ENCODE measurements around the gene C1orf53.

DNA sequence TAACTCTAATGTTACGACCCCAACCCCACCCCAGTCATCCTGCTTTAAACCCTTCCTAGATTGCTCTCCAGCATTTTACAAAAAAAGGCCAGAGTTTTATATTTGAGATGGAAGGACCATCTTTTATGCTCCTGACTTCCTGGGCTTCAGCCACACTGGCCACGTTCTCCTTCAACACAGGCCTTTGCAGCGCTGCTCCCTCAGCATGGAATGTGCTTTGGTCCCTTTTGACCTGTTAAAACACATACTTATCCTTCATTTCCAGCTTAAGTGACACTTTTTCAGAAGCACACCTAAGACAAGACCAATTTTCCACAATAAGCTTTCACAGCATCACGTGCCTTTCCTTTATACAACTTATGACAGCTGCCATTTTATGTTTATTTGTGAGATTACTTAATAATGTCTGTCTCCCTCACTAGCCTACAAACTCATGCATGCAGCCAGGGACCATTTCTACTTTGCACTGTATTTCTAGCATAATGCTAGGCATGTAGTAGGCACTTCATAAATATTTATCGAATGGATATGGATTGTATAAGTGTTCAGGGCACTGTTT, 49.3 kb downstream of the C1orf53 start:
- TF ChIP-seq POLR2A (IDR thresholded peaks at IDR 0.05): no peak
- TF ChIP-seq, protein P1, sequence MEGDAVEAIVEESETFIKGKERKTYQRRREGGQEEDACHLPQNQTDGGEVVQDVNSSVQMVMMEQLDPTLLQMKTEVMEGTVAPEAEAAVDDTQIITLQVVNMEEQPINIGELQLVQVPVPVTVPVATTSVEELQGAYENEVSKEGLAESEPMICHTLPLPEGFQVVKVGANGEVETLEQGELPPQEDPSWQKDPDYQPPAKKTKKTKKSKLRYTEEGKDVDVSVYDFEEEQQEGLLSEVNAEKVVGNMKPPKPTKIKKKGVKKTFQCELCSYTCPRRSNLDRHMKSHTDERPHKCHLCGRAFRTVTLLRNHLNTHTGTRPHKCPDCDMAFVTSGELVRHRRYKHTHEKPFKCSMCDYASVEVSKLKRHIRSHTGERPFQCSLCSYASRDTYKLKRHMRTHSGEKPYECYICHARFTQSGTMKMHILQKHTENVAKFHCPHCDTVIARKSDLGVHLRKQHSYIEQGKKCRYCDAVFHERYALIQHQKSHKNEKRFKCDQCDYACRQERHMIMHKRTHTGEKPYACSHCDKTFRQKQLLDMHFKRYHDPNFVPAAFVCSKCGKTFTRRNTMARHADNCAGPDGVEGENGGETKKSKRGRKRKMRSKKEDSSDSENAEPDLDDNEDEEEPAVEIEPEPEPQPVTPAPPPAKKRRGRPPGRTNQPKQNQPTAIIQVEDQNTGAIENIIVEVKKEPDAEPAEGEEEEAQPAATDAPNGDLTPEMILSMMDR (IDR thresholded peaks at IDR 0.05): no peak
